GM12874 (cell line): Measurements from ENCODE around the gene AUTS2.
A peak's percentile ranks its signal among the peaks of the same experiment; 100 is the strongest.

Experiments
- TF ChIP-seq, protein P1 (sequence below): IDR thresholded peaks from 2 replicates; pipeline ENCODE4 v1.5.1; 2011; ENCODE audit warnings: low read depth, mild to moderate bottlenecking, control low read depth, low read length, moderate library complexity; ENCODE audit not compliant: insufficient read depth

The AUTS2 gene

DNA sequence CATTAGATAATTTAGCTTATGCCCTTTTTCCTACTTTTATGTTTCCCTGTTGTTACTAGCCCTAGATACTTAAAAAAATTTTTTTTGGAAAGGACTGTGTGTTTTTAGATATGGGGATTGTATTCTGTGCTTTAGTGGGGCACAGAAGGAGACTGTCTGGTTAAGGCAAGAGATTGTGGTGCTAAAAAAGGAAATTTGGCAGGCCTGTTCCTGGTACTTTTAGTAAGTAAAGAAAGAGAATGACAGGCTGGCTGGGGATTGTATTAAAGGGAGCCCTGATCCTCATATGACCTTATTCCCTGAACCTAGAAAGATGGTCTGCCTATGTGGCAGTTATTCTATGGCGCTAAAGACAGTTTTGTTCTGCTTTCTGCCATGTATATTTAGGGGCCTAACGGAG, 74.8 kb downstream of the AUTS2 start:
- TF ChIP-seq, protein P1, sequence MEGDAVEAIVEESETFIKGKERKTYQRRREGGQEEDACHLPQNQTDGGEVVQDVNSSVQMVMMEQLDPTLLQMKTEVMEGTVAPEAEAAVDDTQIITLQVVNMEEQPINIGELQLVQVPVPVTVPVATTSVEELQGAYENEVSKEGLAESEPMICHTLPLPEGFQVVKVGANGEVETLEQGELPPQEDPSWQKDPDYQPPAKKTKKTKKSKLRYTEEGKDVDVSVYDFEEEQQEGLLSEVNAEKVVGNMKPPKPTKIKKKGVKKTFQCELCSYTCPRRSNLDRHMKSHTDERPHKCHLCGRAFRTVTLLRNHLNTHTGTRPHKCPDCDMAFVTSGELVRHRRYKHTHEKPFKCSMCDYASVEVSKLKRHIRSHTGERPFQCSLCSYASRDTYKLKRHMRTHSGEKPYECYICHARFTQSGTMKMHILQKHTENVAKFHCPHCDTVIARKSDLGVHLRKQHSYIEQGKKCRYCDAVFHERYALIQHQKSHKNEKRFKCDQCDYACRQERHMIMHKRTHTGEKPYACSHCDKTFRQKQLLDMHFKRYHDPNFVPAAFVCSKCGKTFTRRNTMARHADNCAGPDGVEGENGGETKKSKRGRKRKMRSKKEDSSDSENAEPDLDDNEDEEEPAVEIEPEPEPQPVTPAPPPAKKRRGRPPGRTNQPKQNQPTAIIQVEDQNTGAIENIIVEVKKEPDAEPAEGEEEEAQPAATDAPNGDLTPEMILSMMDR: no peak

DNA sequence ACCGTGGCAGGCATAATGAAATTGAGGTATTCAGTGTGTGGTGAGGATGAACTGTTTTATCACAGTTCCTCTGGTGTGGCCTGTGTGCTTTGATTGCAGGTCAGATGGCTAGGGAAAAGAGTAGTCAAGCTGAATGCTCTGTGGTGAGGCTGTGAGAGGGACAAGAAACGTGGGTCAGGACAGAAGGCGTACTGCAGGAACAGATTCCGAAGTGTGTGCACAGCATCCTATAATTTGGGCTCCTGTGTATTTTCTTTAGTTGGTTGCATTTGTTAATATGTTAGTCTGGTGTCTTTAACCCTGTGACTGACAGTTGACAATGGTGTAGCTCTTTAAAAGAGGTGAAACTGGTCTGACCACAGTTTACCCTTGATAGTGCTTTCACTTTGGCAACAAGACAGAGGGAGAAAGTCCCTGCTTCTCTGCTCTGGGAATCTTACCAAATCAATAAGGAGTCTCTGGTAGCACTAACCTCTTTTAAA, 76.5 kb downstream of the AUTS2 start:
- TF ChIP-seq, protein P1: no peak

GRCh38 chr7:69676247-69676646, 78.0 kb downstream of the AUTS2 start:
- TF ChIP-seq, protein P1: no peak

- TF ChIP-seq, protein P1: peak; percentile 43; the same call in 1 of the 2 replicates
Measured at GRCh38 chr7:69677054-69677852, 79.0 kb downstream of the AUTS2 start.

DNA sequence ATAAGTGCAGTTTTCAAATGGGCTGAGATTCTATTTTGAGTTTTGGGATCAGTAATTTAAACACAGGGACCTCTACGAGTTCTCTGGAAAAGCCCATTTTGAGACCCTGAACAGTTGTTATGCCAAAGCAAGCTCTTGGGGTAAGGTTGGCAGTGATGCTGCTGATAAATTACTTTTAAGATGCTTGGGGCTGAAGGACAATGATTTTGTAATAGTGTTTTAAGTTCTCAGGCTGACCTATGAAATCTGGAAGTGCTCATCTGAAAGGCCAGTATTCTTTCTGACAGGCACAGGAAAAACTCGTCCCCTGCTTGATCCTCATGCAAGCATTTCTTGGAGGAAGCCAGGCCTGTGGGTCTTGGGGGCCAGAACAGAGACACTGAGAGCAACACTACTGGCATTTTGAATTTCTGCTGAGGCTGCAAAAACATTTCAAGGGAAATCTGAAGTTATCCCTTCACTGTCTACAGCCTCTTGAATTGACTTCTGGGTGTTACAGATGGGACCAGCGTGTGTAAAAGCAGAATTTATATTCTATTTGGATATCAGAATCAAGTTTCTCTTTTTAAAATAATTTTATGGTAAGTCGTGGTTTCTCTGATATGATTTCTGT, 79.7 kb downstream of the AUTS2 start:
- TF ChIP-seq, protein P1: no peak

- TF ChIP-seq, protein P1: no peak
Measured at GRCh38 chr7:69678494-69679187, 80.4 kb downstream of the AUTS2 start.

- TF ChIP-seq, protein P1: no peak
Measured at GRCh38 chr7:69681181-69681580, 82.9 kb downstream of the AUTS2 start.
